Measurements from ENCODE around the gene HIF1A.
A peak's percentile ranks its signal among the peaks of the same experiment; 100 is the strongest.

HIF1A gene

DNA sequence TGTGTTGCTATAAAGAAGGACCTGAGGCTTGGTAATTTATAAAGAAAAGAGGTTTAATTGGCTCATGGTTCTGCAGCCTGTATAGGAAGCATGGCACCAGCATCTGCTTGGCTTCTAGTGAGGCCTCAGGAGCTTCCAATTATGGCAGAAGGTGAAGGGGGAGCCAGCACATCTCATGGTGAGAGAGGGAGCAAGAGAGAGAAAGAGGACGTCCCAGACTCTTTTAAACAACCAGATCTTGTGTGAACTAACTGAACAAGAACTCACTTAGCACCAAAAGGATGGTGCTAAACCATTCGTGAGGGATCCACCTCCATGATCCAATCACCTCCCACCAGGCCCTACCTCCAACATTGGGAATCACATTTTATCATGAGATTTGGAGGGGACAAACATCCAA, 60.8 kb downstream of the HIF1A start:
- Histone ChIP-seq H3K4me2 (ENCODE audit: low read length) (no peak overlapping the region), H3K4me1 (ENCODE audit: low read length) (peaks cover 25% of the 10 kb centered on the region), H3K79me2 (ENCODE audit: low read length) (no peaks in the 10 kb centered on the region), H3K27me3 (ENCODE audit: low read depth, low read length) (no peaks in the 10 kb centered on the region), H4K20me1 (ENCODE audit: insufficient read depth, low read length) (no peaks in the 10 kb centered on the region), H3K4me3 (ENCODE audit: low read length) (no peak overlapping the region), H3K9me3 (ENCODE audit: insufficient read depth, low read length) (no peaks in the 10 kb centered on the region), H3K36me3 (replicated peaks; ENCODE audit: low read depth, low read length) (peaks cover 7% of the 10 kb centered on the region), H3K9ac (ENCODE audit: low read length) (no peak overlapping the region), H3K27ac (ENCODE audit: low read length) (no peak overlapping the region), H2AFZ (ENCODE audit: low read depth, low read length) (no peak overlapping the region)
- TF ChIP-seq EZH2phosphoT487 (IDR thresholded peaks at IDR 0.05; ENCODE audit: low read depth) = no peak
- TF ChIP-seq, protein P1, sequence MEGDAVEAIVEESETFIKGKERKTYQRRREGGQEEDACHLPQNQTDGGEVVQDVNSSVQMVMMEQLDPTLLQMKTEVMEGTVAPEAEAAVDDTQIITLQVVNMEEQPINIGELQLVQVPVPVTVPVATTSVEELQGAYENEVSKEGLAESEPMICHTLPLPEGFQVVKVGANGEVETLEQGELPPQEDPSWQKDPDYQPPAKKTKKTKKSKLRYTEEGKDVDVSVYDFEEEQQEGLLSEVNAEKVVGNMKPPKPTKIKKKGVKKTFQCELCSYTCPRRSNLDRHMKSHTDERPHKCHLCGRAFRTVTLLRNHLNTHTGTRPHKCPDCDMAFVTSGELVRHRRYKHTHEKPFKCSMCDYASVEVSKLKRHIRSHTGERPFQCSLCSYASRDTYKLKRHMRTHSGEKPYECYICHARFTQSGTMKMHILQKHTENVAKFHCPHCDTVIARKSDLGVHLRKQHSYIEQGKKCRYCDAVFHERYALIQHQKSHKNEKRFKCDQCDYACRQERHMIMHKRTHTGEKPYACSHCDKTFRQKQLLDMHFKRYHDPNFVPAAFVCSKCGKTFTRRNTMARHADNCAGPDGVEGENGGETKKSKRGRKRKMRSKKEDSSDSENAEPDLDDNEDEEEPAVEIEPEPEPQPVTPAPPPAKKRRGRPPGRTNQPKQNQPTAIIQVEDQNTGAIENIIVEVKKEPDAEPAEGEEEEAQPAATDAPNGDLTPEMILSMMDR (IDR thresholded peaks at IDR 0.05; ENCODE audit: low read depth, low read length) = no peak

DNA sequence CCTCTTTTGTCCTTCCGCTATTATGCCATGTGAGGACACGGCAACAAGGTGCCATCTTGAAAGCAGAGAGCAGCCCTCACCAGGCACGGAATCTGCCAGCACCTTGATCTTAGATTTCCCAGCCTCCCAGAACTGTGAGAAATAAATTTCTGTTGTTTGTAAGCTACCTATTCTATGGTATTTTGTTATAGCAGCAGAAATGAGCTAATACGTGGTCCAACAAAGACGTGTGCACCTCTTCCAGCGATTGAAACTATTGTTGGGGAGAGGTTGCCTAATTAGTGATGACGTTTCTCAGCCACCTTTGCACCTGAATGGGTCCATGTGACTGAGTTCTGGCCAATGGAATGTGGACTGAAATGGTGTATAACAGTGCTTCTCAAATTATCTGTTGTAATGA, 64.6 kb downstream of the HIF1A start:
- Histone ChIP-seq H4K20me1 (ENCODE audit: insufficient read depth, low read length) (no peaks in the 10 kb centered on the region), H2AFZ (ENCODE audit: low read depth, low read length) (no peak overlapping the region), H3K79me2 (ENCODE audit: low read length) (peaks cover 27% of the 10 kb centered on the region), H3K4me2 (ENCODE audit: low read length) (no peak overlapping the region), H3K9ac (ENCODE audit: low read length) (no peak overlapping the region), H3K27ac (ENCODE audit: low read length) (no peak overlapping the region), H3K27me3 (ENCODE audit: low read depth, low read length) (no peaks in the 10 kb centered on the region), H3K4me1 (ENCODE audit: low read length) (peaks cover 19% of the 10 kb centered on the region), H3K9me3 (ENCODE audit: insufficient read depth, low read length) (no peaks in the 10 kb centered on the region), H3K36me3 (replicated peaks; ENCODE audit: low read depth, low read length) (peaks cover 5% of the 10 kb centered on the region), H3K4me3 (ENCODE audit: low read length) (no peak overlapping the region)
- no peak for TF ChIP-seq EZH2phosphoT487 (IDR thresholded peaks at IDR 0.05; ENCODE audit: low read depth)
- TF ChIP-seq, protein P1 (IDR thresholded peaks at IDR 0.05; ENCODE audit: low read depth, low read length) = no peak

DNA sequence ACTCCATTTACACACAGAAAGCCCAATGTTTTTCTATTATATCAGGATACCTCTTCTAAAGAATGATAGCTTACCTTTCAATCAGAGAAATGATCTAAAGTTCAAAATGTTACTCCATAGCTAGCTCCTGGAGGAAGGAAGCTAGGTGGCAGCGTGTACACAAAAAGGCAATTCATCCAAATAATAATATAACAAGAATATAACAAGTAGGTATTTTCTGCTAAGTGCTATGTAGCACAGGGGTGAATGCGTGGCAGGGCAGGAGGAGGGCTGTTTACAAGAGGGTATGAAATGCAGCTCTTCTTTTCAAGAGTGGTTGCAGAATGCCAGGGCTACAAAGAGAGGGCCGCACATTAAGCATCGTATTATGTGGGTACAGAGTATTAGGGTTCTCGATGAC, 66.2 kb downstream of the HIF1A start:
- TF ChIP-seq, protein P1 (IDR thresholded peaks at IDR 0.05; ENCODE audit: low read depth, low read length) = no peak
- TF ChIP-seq EZH2phosphoT487 (IDR thresholded peaks at IDR 0.05; ENCODE audit: low read depth) = no peak
- Histone ChIP-seq H2AFZ (ENCODE audit: low read depth, low read length) (peak overlapping the region; percentile 88), H3K9ac (ENCODE audit: low read length) (peak overlapping the region; percentile 79), H3K27ac (ENCODE audit: low read length) (peak overlapping the region; percentile 72), H3K4me3 (ENCODE audit: low read length) (peak overlapping the region; percentile 93), H3K4me1 (ENCODE audit: low read length) (peaks cover 19% of the 10 kb centered on the region), H3K79me2 (ENCODE audit: low read length) (peaks cover 41% of the 10 kb centered on the region), H3K36me3 (replicated peaks; ENCODE audit: low read depth, low read length) (peaks cover 7% of the 10 kb centered on the region), H3K9me3 (ENCODE audit: insufficient read depth, low read length) (no peaks in the 10 kb centered on the region), H3K27me3 (ENCODE audit: low read depth, low read length) (no peaks in the 10 kb centered on the region), H3K4me2 (ENCODE audit: low read length) (peak overlapping the region; percentile 84), H4K20me1 (ENCODE audit: insufficient read depth, low read length) (no peaks in the 10 kb centered on the region)

DNA sequence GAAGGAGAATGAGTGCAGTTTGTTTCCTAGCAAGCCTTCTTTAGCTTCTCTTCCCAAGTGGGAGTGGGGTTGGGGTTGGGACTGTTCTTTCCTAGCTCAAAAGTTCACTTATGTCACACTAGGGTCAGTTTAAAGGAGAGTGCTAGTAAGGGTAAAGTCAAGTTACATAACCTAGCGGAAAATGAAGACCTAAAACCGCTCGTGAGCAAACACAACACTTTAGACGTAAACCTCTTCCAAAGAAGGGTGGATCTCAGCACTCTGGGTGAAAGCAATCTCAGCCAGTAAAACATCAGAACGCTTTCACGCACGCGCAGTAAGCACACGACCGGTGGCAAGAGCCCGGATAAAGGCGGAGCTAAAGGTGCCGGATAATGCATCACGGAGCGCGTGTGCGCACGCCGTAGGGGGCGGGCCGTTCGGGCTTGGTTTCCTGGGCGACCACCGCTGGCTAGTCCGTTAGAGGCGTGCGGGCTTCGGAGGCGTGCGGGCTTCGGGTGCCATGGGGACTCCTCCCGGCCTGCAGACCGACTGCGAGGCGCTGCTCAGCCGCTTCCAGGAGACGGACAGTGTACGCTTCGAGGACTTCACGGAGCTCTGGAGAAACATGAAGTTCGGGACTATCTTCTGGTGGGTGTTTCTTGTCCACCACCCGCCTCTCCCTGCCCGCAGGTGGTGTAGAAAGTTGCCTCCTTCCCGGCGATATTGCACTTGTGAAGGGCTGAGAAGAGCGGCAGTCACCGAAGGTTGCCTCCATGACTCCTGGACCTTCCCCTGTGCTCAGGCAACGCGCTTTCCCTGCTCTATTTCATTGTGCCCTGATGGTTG, 66.9 kb downstream of the HIF1A start, which contains the start of gene SNAPC1:
Gene SNAPC1, plus strand, starts transcription at position 462 of the 828 bp plus-strand sequence. Its CDS starts 41 bp downstream, at position 503.
- peak within 1 kb of the TSS; percentile 72 for H3K27ac ChIP-seq (ENCODE audit: low read length)
- peak within 1 kb of the TSS; percentile 88 for H2AFZ ChIP-seq (ENCODE audit: low read depth, low read length)
- H3K27me3 ChIP-seq (ENCODE audit: low read depth, low read length) = no peaks in the 10 kb centered on the region
- H3K79me2 ChIP-seq (ENCODE audit: low read length) = peaks cover 42% of the 10 kb centered on the region
- no peaks in the 10 kb centered on the region for H3K9me3 ChIP-seq (ENCODE audit: insufficient read depth, low read length)
- peak within 1 kb of the TSS; percentile 79 for H3K9ac ChIP-seq (ENCODE audit: low read length)
- peak within 1 kb of the TSS; percentile 84 for H3K4me2 ChIP-seq (ENCODE audit: low read length)
- peaks cover 10% of the 10 kb centered on the region for H3K36me3 ChIP-seq (replicated peaks; ENCODE audit: low read depth, low read length)
- peaks cover 19% of the 10 kb centered on the region for H3K4me1 ChIP-seq (ENCODE audit: low read length)
- TF ChIP-seq, protein P1 (IDR thresholded peaks at IDR 0.05; ENCODE audit: low read depth, low read length) = no peak
- no peak for TF ChIP-seq EZH2phosphoT487 (IDR thresholded peaks at IDR 0.05; ENCODE audit: low read depth)
- no peaks in the 10 kb centered on the region for H4K20me1 ChIP-seq (ENCODE audit: insufficient read depth, low read length)
- H3K4me3 ChIP-seq (ENCODE audit: low read length) = peak within 1 kb of the TSS; percentile 93

All from OCI-LY3 (cell line).